Neural cell (in vitro differentiated cells): Measurements from ENCODE around the gene ERBB3. TPM values are rescaled to one million over a fixed set of nuclear protein-coding genes. Genes with fewer than 3 reads are reported as not detected.

Source experiments
- H2AFZ ChIP-seq: fragments of 200-600, 300-800 bp; sonication (generic), shearing (Covaris generic); 2 replicates; pipeline ENCODE4 v1.6.0; 2014; ENCODE audit warnings: low read depth, mild to moderate bottlenecking, antibody characterized with exemption, low read length, moderate library complexity
- H3F3A ChIP-seq: fragments of 200-600 bp; shearing (Covaris generic); 2 replicates; pipeline ENCODE4 v1.6.1; 2016; ENCODE audit warnings: mild to moderate bottlenecking, moderate library complexity, mixed read lengths, antibody characterized with exemption, low read length; ENCODE audit not compliant: insufficient read depth, poor library complexity, severe bottlenecking
- H3K27ac ChIP-seq: fragments of 200-600, 300-800 bp; sonication (generic), shearing (Covaris generic); 2 replicates; pipeline ENCODE4 v1.5.1; 2014; ENCODE audit warnings: mild to moderate bottlenecking, low read length, moderate library complexity
- H3K27me3 ChIP-seq: fragments of 300-800, 200-600 bp; sonication (generic), shearing (Covaris generic); 2 replicates; pipeline ENCODE4 v1.6.0; 2014; ENCODE audit warnings: mild to moderate bottlenecking, low read depth, low read length, moderate library complexity; ENCODE audit not compliant: insufficient read depth
- H3K36me3 ChIP-seq: fragments of 300-800, 200-600 bp; sonication (generic), shearing (Covaris generic); 2 replicates; pipeline ENCODE4 v1.5.1; 2014; ENCODE audit warnings: mild to moderate bottlenecking, antibody characterized with exemption, low read length, moderate library complexity; ENCODE audit not compliant: insufficient read depth
- H3K4me2 ChIP-seq: fragments of 300-800, 200-600 bp; sonication (generic), shearing (Covaris generic); 2 replicates; pipeline ENCODE4 v1.6.0; 2014; ENCODE audit warnings: mild to moderate bottlenecking, low read length
- H3K4me3 ChIP-seq: fragments of 300-800, 200-600 bp; sonication (generic), shearing (Covaris generic); 2 replicates; pipeline ENCODE4 v1.5.1; 2014; ENCODE audit warnings: mild to moderate bottlenecking, low read length, moderate library complexity
- H3K79me2 ChIP-seq: fragments of 200-600 bp; shearing (Covaris generic); replicated peaks from 2 replicates; pipeline ENCODE4 v1.6.0; 2014; ENCODE audit warnings: mild to moderate bottlenecking, low read length, moderate library complexity; ENCODE audit not compliant: insufficient read depth
- H3K9ac ChIP-seq: fragments of 300-800, 200-600 bp; sonication (generic), shearing (Covaris generic); 2 replicates; pipeline ENCODE4 v1.6.1; 2016; ENCODE audit warnings: mild to moderate bottlenecking, low read length, mixed read lengths
- H3K9me2 ChIP-seq: fragments of 200-600 bp; shearing (Covaris generic); 2 replicates; pipeline ENCODE4 v1.6.1; 2016; ENCODE audit warnings: mild to moderate bottlenecking, low read length, mixed read lengths; ENCODE audit not compliant: insufficient read depth
- H3K9me3 ChIP-seq: fragments of 200-600, 300-800 bp; sonication (generic), shearing (Covaris generic); 2 replicates; pipeline ENCODE4 v1.6.1; 2016; ENCODE audit warnings: mild to moderate bottlenecking, mixed run types, low read length, moderate library complexity, mixed read lengths
- H4K20me1 ChIP-seq: fragments of 200-600 bp; shearing (Covaris generic); 2 replicates; pipeline ENCODE4 v1.6.1; 2016; ENCODE audit warnings: mild to moderate bottlenecking, mixed run types; ENCODE audit not compliant: insufficient read depth
- CTCF ChIP-seq: fragments of 450-650 bp; IDR thresholded peaks from 2 replicates; pipeline ENCODE4 v1.5.1; 2014; ENCODE audit warnings: antibody characterized with exemption, mild to moderate bottlenecking, moderate library complexity; ENCODE audit not compliant: poor library complexity, severe bottlenecking
- EP300 ChIP-seq: fragments of 450-650 bp; conservative IDR thresholded peaks from 2 replicates; pipeline ENCODE4 v1.6.1; 2014; ENCODE audit warnings: antibody characterized with exemption, mild to moderate bottlenecking, moderate library complexity; ENCODE audit not compliant: poor library complexity, severe bottlenecking
- EZH2 ChIP-seq: fragments of 200-600, 300-800 bp; shearing (Covaris generic), sonication (generic); IDR thresholded peaks from 2 replicates; pipeline ENCODE4 v1.6.1; 2014; ENCODE audit warnings: antibody characterized with exemption, low read length, borderline replicate concordance, mild to moderate bottlenecking; ENCODE audit not compliant: insufficient read depth, poor library complexity, severe bottlenecking
- MXI1 ChIP-seq: fragments of 450-650 bp; conservative IDR thresholded peaks from 2 replicates; pipeline ENCODE4 v1.6.1; 2014; ENCODE audit warnings: antibody characterized with exemption, mild to moderate bottlenecking; ENCODE audit not compliant: poor library complexity, severe bottlenecking
- POLR2AphosphoS5 ChIP-seq: IDR thresholded peaks from 2 replicates; pipeline ENCODE4 v1.6.1; 2012
- RAD21 ChIP-seq: fragments of 450-650 bp; conservative IDR thresholded peaks from 2 replicates; pipeline ENCODE4 v1.6.1; 2014; ENCODE audit warnings: antibody characterized with exemption, mild to moderate bottlenecking, moderate library complexity
- REST ChIP-seq: IDR thresholded peaks from 2 replicates; pipeline ENCODE4 v1.6.1; 2012; ENCODE audit warnings: borderline replicate concordance
- SMC3 ChIP-seq: fragments of 450-650 bp; conservative IDR thresholded peaks from 2 replicates; pipeline ENCODE4 v1.6.1; 2014; ENCODE audit warnings: antibody characterized with exemption, mild to moderate bottlenecking, moderate library complexity; ENCODE audit not compliant: poor library complexity
- TAF1 ChIP-seq: IDR thresholded peaks from 2 replicates; pipeline ENCODE4 v1.6.1; 2012; ENCODE audit warnings: low read depth
- polyA plus RNA-seq: library from polyadenylated mRNA; depleted of rRNA; stranded (reverse); fragments of >200 nt; gene quantifications from 2 replicates; pipeline ENCODE4 v1.2.3, GENCODE V29; 2014

ERBB3 gene
- polyA plus RNA-seq, 1 donor from 2014 or later = 0.58 TPM

- no peaks in the 10 kb centered on the region for H3K79me2 ChIP-seq
- TF ChIP-seq SMC3 = no peak
- H3F3A ChIP-seq = no peaks in the 10 kb centered on the region
- H2AFZ ChIP-seq = no peak overlapping the region
- H3K9ac ChIP-seq = no peak overlapping the region
- H3K36me3 ChIP-seq = no peaks in the 10 kb centered on the region
- H3K9me2 ChIP-seq = no peaks in the 10 kb centered on the region
- no peaks in the 10 kb centered on the region for H4K20me1 ChIP-seq
- peaks cover 43% of the 10 kb centered on the region for H3K27me3 ChIP-seq
- H3K27ac ChIP-seq = no peak overlapping the region
- no peak overlapping the region for H3K4me2 ChIP-seq
- no peaks in the 10 kb centered on the region for H3K9me3 ChIP-seq
- H3K4me3 ChIP-seq = no peak overlapping the region
Observed at GRCh38 chr12:56082382-56082781, 2.4 kb downstream of the ERBB3 start.

DNA sequence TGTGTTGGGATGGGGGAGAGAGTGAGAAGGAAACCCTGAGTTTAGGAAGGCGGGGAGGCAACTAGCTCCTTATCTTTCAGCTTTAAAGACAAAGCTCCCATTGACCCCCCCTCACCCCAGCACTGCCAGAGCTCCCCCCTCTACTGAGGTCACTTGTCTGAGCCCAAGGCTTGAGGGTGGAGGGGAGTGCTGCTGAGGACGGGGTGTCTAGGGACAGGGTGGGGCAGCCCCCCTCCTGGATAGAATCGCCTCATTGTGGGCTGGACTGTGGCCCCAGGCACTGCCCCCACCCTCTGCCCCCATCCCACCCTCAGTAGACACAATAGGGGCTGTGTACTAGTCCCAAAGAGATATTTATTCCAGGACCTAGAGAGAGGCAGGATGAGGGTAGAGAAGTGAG, 3.0 kb downstream of the ERBB3 start:
- Histone ChIP-seq H3K9me2 (no peaks in the 10 kb centered on the region), H3K9me3 (no peaks in the 10 kb centered on the region), H3F3A (no peaks in the 10 kb centered on the region), H3K27me3 (peaks cover 43% of the 10 kb centered on the region), H3K27ac (no peak overlapping the region), H3K9ac (no peak overlapping the region), H3K4me2 (no peak overlapping the region), H3K4me3 (no peak overlapping the region), H3K79me2 (no peaks in the 10 kb centered on the region), H4K20me1 (no peaks in the 10 kb centered on the region), H2AFZ (no peak overlapping the region), H3K36me3 (no peaks in the 10 kb centered on the region)
- no peak for TF ChIP-seq RAD21
- no peak for TF ChIP-seq POLR2AphosphoS5
- TF ChIP-seq MXI1 = no peak
- no peak for TF ChIP-seq EP300
- TF ChIP-seq REST = no peak
- TF ChIP-seq EZH2 = no peak
- no peak for TF ChIP-seq SMC3
- no peak for TF ChIP-seq TAF1
- no peak for TF ChIP-seq CTCF

DNA sequence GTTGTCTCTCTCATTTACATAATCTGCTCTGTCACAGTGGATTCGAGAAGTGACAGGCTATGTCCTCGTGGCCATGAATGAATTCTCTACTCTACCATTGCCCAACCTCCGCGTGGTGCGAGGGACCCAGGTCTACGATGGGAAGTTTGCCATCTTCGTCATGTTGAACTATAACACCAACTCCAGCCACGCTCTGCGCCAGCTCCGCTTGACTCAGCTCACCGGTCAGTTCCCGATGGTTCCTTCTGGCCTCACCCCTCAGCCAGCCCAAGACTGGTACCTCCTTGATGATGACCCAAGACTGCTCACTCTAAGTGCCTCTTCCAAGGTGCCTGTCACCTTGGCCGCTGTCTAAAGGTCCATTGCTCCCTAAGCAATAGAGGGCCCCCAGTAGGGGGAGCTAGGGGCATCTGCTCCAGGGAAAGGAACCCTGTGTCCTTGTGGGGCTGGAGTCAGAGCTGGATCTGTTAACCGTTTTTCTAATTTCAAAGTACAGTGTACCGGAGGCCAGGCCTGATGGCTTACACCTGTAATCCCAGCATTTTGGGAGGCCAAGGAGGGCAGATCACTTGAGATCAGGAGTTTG, 5.1 kb downstream of the ERBB3 start:
- Histone ChIP-seq H3K27ac (no peak overlapping the region), H3K79me2 (no peaks in the 10 kb centered on the region), H3K9me2 (no peaks in the 10 kb centered on the region), H3K9me3 (no peaks in the 10 kb centered on the region), H3F3A (no peaks in the 10 kb centered on the region), H3K4me2 (no peak overlapping the region), H4K20me1 (no peaks in the 10 kb centered on the region), H2AFZ (no peak overlapping the region), H3K36me3 (no peaks in the 10 kb centered on the region), H3K4me3 (no peak overlapping the region), H3K27me3 (peaks cover 25% of the 10 kb centered on the region), H3K9ac (no peak overlapping the region)
- TF ChIP-seq REST (no peak), CTCF (no peak), EZH2 (no peak)
